GM18507 (cell line): ENCODE measurements around the gene CDKN1C.

Experiments used
- DNase-seq: peaks from one replicate; pipeline ENCODE4 v3.0.0; 2011; ENCODE audit warnings: low read depth; ENCODE audit not compliant: insufficient read length; ENCODE audit errors: extremely low spot score
- FAIRE-seq: peaks from 2 replicates; lab custom pipeline; 2011; peaks lifted over from hg19 to GRCh38; lab: Jason Lieb, UNC

The CDKN1C gene

GRCh38 chr11:2885678-2886081 lies at the start of gene CDKN1C:
Gene CDKN1C (minus strand): TSS chr11:2885775. CDS start chr11:2885456, 319 bp downstream.
- DNase-seq, result peak; percentile 84

DNA sequence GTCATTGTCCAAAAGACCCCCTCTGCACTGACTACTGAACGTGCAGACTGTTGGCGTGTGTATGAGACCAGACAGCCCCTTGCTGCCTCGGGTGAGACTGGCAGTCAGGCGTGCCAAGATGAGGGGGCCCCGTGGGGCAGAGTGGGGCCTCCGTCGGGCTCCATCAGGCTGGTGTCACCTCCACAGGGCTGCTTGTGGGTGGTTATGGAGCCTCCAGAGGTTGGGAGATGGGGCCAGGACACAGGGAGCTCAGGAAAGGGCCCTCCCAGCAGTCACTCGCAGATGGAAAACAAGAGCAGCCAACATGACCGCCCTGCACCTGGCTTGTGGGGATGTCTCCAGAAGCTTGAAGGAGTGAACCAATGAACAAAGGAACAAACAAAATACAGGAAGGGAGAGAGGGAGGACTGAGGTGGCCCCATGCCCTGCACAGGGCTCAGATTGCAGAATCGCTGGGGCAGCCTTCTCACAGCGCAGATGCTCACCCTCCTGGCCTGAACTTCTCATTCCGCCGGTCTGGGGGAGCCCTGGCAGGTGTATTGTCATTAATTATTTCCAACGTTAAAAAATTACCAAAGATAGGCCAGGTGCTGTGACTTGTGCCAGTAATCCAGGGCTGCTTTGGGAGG lies 49.1 kb upstream of the CDKN1C start:
- FAIRE-seq, result no peak

More at GRCh38 chr11:2885678-2886081, at the start of gene CDKN1C:
- FAIRE-seq, result peak; percentile 59

DNA sequence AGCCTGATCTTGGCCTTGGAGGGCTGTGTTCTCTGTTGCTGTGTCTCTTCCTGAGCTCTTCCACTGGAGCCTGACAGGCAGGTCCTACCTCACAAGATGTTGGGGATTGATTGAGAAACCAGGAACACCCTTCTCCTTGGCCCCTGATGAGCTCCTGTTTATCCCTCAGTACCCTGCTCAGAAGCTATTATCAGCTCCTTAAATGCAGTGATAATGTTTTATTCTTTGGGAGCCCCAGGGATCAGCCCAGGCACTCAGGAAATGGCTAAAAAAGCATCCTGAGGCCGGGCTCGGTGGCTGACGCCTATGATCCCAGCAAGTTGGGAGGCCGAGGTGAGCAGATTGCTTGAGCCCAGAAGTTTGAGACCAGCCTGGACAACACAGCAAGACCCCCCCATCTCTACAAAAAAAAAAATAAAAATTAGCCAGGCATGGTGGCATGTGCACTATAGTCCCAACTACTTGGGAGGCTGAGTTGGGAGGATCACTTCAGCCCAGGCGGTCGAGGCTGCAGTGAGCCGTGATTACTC lies 48.5 kb upstream of the CDKN1C start:
- DNase-seq, result no peak
- FAIRE-seq, result no peak

More for the DNA sequence above, 49.1 kb upstream of the CDKN1C start:
- DNase-seq, result no peak

- FAIRE-seq, result no peak
- no peak for DNase-seq
Measured at GRCh38 chr11:2933375-2934020, 47.9 kb upstream of the CDKN1C start.

GRCh38 chr11:2932850-2933251 lies 47.3 kb upstream of the CDKN1C start:
- FAIRE-seq, result no peak
- no peak for DNase-seq

- DNase-seq (no peak), FAIRE-seq (no peak)
Measured at GRCh38 chr11:2931771-2932738, 46.5 kb upstream of the CDKN1C start.

DNA sequence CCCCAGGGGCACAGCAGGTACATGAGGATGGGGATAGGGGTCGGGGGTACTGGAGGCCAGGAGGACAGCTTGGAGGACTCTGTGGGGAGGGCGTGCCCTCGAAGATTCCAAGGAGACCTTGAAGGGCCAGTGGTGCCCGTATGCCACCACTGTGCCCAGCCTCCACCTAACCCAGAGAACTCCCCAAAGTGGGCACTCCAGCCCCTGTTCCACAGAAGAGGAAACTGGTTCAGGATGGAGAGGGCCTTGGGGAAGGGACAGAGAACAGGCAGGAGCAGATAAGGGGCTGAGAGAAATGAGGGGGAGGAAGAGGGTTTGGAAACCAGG lies 45.8 kb upstream of the CDKN1C start:
- DNase-seq, result no peak
- no peak for FAIRE-seq

DNA sequence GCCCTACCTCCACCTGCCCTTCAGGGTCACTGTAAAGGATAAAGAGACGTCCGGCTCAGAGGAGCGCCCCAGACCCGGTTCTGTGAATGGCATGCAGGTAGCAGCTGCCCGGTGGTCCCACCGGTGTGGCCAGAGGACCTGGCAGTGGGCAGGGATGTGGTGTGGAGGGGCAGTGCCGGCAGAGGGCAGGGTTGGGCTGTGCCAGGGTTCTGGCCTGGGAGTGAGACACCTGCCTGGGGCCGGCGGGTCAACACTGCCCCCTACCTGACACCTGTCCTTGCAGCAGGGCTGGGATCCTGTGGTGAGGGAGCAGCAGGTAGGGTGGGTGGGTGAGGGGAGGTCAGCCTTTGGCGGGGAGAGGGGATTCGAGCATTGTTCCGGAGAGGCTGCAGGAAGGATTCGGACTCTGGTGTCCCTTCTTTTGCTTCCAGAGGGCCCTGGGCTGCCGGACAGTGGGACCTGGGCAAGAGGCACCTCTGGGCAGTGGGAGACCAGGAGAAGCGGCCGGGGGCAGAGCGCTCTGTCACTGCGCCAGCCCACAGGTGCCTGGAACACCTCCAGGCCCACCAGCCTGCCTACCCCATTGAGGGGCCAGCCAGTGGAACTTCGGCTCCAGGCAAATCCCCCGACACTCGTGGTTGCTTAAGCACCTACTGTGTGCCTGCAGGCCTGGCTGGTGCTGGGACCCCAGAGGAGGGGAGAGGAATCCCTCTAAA lies 45.3 kb upstream of the CDKN1C start:
- DNase-seq (peak; percentile 48), FAIRE-seq (peak; percentile 24)

- FAIRE-seq (peak; percentile 39), DNase-seq (peak; percentile 45)
Measured at GRCh38 chr11:2929950-2930703, 44.6 kb upstream of the CDKN1C start.

- no peak for FAIRE-seq
- DNase-seq, result no peak
Measured at GRCh38 chr11:2929531-2929949, 44.0 kb upstream of the CDKN1C start.

GRCh38 chr11:2928605-2929530 lies 43.3 kb upstream of the CDKN1C start, which contains the start of gene PHLDA2:
Gene PHLDA2 (minus strand): TSS chr11:2929420. CDS start chr11:2929364, 56 bp downstream.
- FAIRE-seq (no peak), DNase-seq (no peak)

- DNase-seq (no peak), FAIRE-seq (no peak)
Measured at GRCh38 chr11:2927851-2928604, 42.5 kb upstream of the CDKN1C start.

- DNase-seq (no peak), FAIRE-seq (no peak)
Measured at GRCh38 chr11:2927121-2927800, 41.7 kb upstream of the CDKN1C start.

- FAIRE-seq (no peak), DNase-seq (no peak)
Measured at GRCh38 chr11:2926611-2927051, 41.1 kb upstream of the CDKN1C start.

DNA sequence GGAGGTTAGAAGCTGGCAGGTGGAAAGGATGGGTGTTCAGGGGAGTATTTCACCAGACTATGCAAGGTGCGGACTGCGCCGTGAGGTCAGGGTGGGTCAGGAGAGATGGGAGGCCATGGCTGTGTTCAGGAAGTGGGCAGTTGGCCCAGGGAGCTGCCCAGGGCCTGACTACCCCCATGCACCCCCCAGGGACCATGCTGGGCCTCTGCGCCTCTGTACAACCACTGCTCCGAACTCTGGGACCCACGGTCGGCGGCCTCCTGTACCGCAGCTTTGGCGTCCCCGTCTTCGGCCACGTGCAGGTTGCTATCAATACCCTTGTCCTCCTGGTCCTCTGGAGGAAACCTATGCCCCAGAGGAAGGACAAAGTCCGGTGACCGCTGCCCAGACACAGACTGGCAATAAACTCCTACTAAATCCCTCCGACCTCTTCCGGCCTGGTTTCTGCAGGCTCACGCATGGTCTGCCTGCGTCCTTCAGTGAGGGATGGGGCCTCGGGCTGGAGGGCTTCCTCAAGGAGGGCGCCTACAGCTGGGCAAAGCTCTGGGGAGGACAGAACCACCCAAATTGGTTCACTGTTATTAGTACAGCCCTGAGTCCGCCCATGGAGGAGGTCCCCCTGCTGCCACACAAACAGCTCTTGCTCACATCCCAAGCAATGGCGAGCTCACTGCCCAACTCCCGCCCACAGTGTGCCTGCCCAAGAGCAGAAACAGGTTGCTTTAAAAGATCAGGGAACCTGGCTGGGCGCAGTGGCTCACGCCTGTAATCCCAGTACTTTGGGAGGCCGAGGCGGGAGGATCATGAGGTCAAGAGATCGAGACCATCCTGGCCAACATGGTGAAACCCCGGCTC lies 39.5 kb upstream of the CDKN1C start:
- FAIRE-seq (no peak), DNase-seq (no peak)
